ENCODE measurements around the gene SLC6A20. TPM values are rescaled to one million over a fixed set of nuclear protein-coding genes. Genes with fewer than 3 reads are reported as not detected.

SLC6A20 gene, protein sequence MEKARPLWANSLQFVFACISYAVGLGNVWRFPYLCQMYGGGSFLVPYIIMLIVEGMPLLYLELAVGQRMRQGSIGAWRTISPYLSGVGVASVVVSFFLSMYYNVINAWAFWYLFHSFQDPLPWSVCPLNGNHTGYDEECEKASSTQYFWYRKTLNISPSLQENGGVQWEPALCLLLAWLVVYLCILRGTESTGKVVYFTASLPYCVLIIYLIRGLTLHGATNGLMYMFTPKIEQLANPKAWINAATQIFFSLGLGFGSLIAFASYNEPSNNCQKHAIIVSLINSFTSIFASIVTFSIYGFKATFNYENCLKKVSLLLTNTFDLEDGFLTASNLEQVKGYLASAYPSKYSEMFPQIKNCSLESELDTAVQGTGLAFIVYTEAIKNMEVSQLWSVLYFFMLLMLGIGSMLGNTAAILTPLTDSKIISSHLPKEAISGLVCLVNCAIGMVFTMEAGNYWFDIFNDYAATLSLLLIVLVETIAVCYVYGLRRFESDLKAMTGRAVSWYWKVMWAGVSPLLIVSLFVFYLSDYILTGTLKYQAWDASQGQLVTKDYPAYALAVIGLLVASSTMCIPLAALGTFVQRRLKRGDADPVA
- total RNA-seq = not detected
- 0.14 TPM for polyA plus RNA-seq (2013, experiment 1 of 2)
- polyA plus RNA-seq (2013, experiment 2 of 2) = 0.03 TPM
- 0 to 0.90 (median 0.07) reads per million in 172 experiments for total RNA-seq

DNA sequence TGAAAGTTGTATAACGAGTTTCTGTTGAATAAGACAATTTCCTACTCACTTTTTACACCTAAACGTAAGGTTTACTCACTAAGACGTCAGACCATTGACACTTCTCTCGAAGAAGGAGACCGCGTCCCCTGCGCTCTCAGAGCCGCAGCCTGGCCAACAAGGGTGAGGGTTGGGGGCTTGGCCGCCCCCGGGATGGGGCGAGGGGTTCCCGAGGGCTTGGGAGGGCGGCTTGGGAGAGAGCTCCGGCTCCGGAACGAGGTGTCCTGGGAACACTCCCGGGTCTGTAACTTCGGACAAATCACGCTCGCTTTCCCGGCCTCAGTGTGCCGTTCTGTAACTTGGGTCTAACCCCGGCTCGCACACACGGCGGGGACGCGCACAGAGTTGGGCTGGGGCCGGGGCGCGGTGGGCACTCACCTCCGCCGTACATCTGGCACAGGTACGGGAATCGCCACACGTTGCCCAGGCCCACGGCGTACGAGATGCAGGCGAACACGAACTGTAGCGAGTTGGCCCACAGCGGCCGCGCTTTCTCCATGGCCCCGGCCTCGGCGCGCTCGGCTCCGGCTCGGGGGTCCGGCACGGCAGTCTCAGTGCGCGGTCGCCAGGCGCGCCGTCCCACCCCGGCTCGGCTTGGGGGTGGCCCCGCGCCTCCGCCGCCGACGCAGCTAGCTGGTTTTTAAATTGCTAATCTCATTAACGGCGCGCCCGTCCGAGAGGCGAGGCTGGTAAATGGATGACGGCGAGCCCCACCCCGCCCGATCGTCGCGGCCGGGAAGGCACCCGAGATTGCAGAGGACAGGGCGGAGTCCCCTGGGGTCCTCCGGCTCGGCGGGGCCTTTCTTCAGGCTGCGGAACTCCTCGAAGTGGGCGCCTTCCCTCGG lies at the start of gene SLC6A20:
SLC6A20 (minus strand) TSS at position 655 of the 884 bp plus-strand sequence; CDS start at position 538, 117 bp downstream.
- no peaks in the 10 kb centered on the region for H3K36me3 ChIP-seq (ENCODE audit: insufficient read depth, low read length)
- DNase-seq (peak in 4 of 14 experiments; percentile 6 to 21 (median 16)), ATAC-seq (ENCODE audit: poor library complexity) (peak; percentile 47)
- ChIA-PET POLR2A (no interaction called here), CTCF (no interaction called here)
- H3K27ac ChIP-seq (ENCODE audit: low read depth in 1 of 2, low read length in 2 of 2) = no peak within 1 kb of the TSS
- peaks cover 16% of the 10 kb centered on the region for H3K4me1 ChIP-seq (ENCODE audit: insufficient read depth, low read length)
- Mint-ChIP-seq H3K4me3 (peak within 1 kb of the TSS; percentile 88), H3K9me3 (no peaks in the 10 kb centered on the region), H3K4me1 (ENCODE audit: low read depth) (peaks cover 9% of the 10 kb centered on the region), H3K27me3 (peaks cover 66% of the 10 kb centered on the region), H3K27ac (no peak within 1 kb of the TSS), H3K36me3 (ENCODE audit: low read depth) (no peaks in the 10 kb centered on the region)
- H3K9me3 ChIP-seq (ENCODE audit: control insufficient read depth in 1 of 2, insufficient read depth in 1 of 2, low read length in 2 of 2) = peaks cover 0 to 9% of the 10 kb centered on the region in 2 experiments
- no peak for TF ChIP-seq CTCF (IDR thresholded peaks at IDR 0.05)
- peak within 1 kb of the TSS; percentile 49 for H3K4me3 ChIP-seq (ENCODE audit: low read length)
- peaks cover 32 to 38% of the 10 kb centered on the region in 2 experiments for H3K27me3 ChIP-seq (ENCODE audit: control insufficient read depth in 1 of 2, insufficient read depth in 2 of 2, low read length in 2 of 2)
- intact Hi-C loops (cut with DNase I, micrococcal nuclease) = no loop called here

- ChIA-PET CTCF (no interaction called here), POLR2A (interaction anchor here (1.3 kb wide), 1 partner anchor 20 kb away, joined by 3 read pairs; no protein-coding TSS in a partner anchor)
- Mint-ChIP-seq H3K4me1 (ENCODE audit: low read depth) (peaks cover 30% of the 10 kb centered on the region), H3K27ac (no peak overlapping the region), H3K27me3 (no peaks in the 10 kb centered on the region), H3K4me3 (no peak overlapping the region), H3K36me3 (ENCODE audit: low read depth) (peaks cover 9% of the 10 kb centered on the region), H3K9me3 (no peaks in the 10 kb centered on the region)
- TF ChIP-seq CTCF (IDR thresholded peaks at IDR 0.05) = no peak
- H3K4me3 ChIP-seq (ENCODE audit: low read length) = no peak overlapping the region
- H3K27me3 ChIP-seq (ENCODE audit: control insufficient read depth in 1 of 2, insufficient read depth in 2 of 2, low read length in 2 of 2) = no peaks in the 10 kb centered on the region
- peak in 1 of 14 experiments; percentile 7 for DNase-seq
- no peak overlapping the region for H3K27ac ChIP-seq (ENCODE audit: low read depth in 1 of 2, low read length in 2 of 2)
- intact Hi-C loops (cut with DNase I, micrococcal nuclease) = loop anchor here in 1 of 2 experiments (5.0 kb wide), 4 partner anchors 43 to 153 kb away; partner anchors contain the start of genes CCR9 and FYCO1
- no peaks in the 10 kb centered on the region for H3K36me3 ChIP-seq (ENCODE audit: insufficient read depth, low read length)
- H3K9me3 ChIP-seq (ENCODE audit: control insufficient read depth in 1 of 2, insufficient read depth in 1 of 2, low read length in 2 of 2) = no peaks in the 10 kb centered on the region
- peaks cover 17% of the 10 kb centered on the region for H3K4me1 ChIP-seq (ENCODE audit: insufficient read depth, low read length)
- no peak for ATAC-seq (ENCODE audit: poor library complexity)
Observed at GRCh38 chr3:45844616-45845015, 48.3 kb upstream of the SLC6A20 start.

All from CD4-positive, alpha-beta T cell (primary cell).